Cardiac septum (tissue), 1 donor: ENCODE results near the gene FBXL16. TPM values are rescaled to one million over a fixed set of nuclear protein-coding genes. Genes with fewer than 3 reads are reported as not detected.
"Not testable (repeated sequence)": the region's sequence is repeated elsewhere in the genome, so short reads cannot be mapped to it uniquely, and the experiment has no call there.

Source experiments
- DNase-seq: peaks from one replicate; pipeline ENCODE4 v3.0.0-alpha.2; 2020; ENCODE audit warnings: low spot score
- intact Hi-C: fragments of 100-400 bp; cut with DNase I; formaldehyde crosslinking; loops from one replicate; pipeline ENCODE4 v1.14.0; 2022
- long read RNA-seq: library from polyadenylated mRNA; unstranded; transcript quantifications from one replicate; pipeline ENCODE4 v2.0.0, GENCODE V29; 2021
- total RNA-seq: library from RNA; stranded (reverse); fragmentation: NEBNext Ultra II Directional; extraction: Animal tissue kit (Norgen Biotek cat#: 25700); gene quantifications from one replicate; pipeline ENCODE4 v1.2.1, GENCODE V29; 2021
- donor health status: DM: no; HTN: no; CAD: no.

FBXL16 gene
- 1.5 TPM for total RNA-seq
- long read RNA-seq, partial matches to known transcripts, result 0 of 1 reads
- long read RNA-seq, other reads (novel, unspliced or antisense), result 1 of 1 reads

- DNase-seq, result no peak
- intact Hi-C loops, result no loop called here
Observed at GRCh38 chr16:705431-706188, at the start of gene FBXL16. Gene FBXL16, minus strand, starts transcription at chr16:705801. Its CDS starts 8,396 bp downstream, at chr16:697405.

GRCh38 chr16:754656-755055 is 49.1 kb upstream of the FBXL16 start:
- no peak for DNase-seq
- intact Hi-C loops, result no loop called here

- not testable (repeated sequence) for DNase-seq
Observed at GRCh38 chr16:754121-754607, 48.6 kb upstream of the FBXL16 start.

GRCh38 chr16:752007-752312 is 46.4 kb upstream of the FBXL16 start:
- intact Hi-C loops, result no loop called here
- no peak for DNase-seq

More at GRCh38 chr16:754121-754607, 48.6 kb upstream of the FBXL16 start:
- intact Hi-C loops, result not testable (repeated sequence)

GRCh38 chr16:751152-752006 is 45.8 kb upstream of the FBXL16 start:
- DNase-seq, result no peak
- intact Hi-C loops, result no loop called here

- no peak for DNase-seq
- intact Hi-C loops, result no loop called here
Observed at GRCh38 chr16:750485-750884, 44.9 kb upstream of the FBXL16 start.

GRCh38 chr16:749010-749409 is 43.4 kb upstream of the FBXL16 start:
- intact Hi-C loops, result no loop called here
- DNase-seq, result no peak

- intact Hi-C loops, result no loop called here
- DNase-seq, result no peak
Observed at GRCh38 chr16:747978-748746, 42.6 kb upstream of the FBXL16 start.

- intact Hi-C loops, result no loop called here
- no peak for DNase-seq
Observed at GRCh38 chr16:746637-747036, 41.0 kb upstream of the FBXL16 start.

- intact Hi-C loops, result no loop called here
Observed at GRCh38 chr16:745739-746138, 40.1 kb upstream of the FBXL16 start.

GRCh38 chr16:743794-744500 is 38.3 kb upstream of the FBXL16 start:
- DNase-seq, result no peak
- intact Hi-C loops, result loop anchor here (5.0 kb wide), 1 partner anchor 43 kb away; the partner anchor contains the start of genes CHTF18 and RPUSD1

More at GRCh38 chr16:745739-746138, 40.1 kb upstream of the FBXL16 start:
- DNase-seq, result no peak

- intact Hi-C loops, result loop anchor here (5.0 kb wide), 1 partner anchor 44 kb away; the partner anchor contains the start of genes CHTF18 and RPUSD1
Observed at GRCh38 chr16:742894-743293, 37.3 kb upstream of the FBXL16 start.

GRCh38 chr16:741986-742629 is 36.5 kb upstream of the FBXL16 start:
- intact Hi-C loops, result loop anchor here (2.0 to 5.0 kb wide), 2 partner anchors 21 to 45 kb away; partner anchors contain the start of genes ANTKMT, CHTF18 and RPUSD1
- no peak for DNase-seq

More at GRCh38 chr16:742894-743293, 37.3 kb upstream of the FBXL16 start:
- DNase-seq, result not testable (repeated sequence)

- intact Hi-C loops, result loop anchor here (2.0 to 5.0 kb wide), 2 partner anchors 20 to 46 kb away; partner anchors contain the start of genes ANTKMT, CHTF18 and RPUSD1
- peak; percentile 95 for DNase-seq
Observed at GRCh38 chr16:740764-741505, 35.3 kb upstream of the FBXL16 start, which contains the start of gene CIAO3. Gene CIAO3, minus strand, starts transcription at chr16:740997. Its CDS starts 12 bp downstream, at chr16:740985.

GRCh38 chr16:740459-740763 is 34.8 kb upstream of the FBXL16 start:
- intact Hi-C loops, result loop anchor here (2.0 to 5.0 kb wide), 2 partner anchors 20 to 47 kb away; partner anchors contain the start of genes ANTKMT, CHTF18 and RPUSD1
- DNase-seq, result no peak

GRCh38 chr16:739560-740458 is 34.2 kb upstream of the FBXL16 start:
- intact Hi-C loops, result loop anchor here (2.0 to 5.0 kb wide), 2 partner anchors 19 to 47 kb away; partner anchors contain the start of genes ANTKMT, CHTF18 and RPUSD1

More at GRCh38 chr16:739560-740458, 34.2 kb upstream of the FBXL16 start:
- no peak for DNase-seq
